ENCODE data around the gene HSPA1B. TPM values are rescaled to one million over a fixed set of nuclear protein-coding genes. Genes with fewer than 3 reads are reported as not detected.

The HSPA1B gene
- total RNA-seq, 1 experiment from 2014 or later: 214 TPM

- H3K4me1 ChIP-seq (ENCODE audit: control insufficient read depth in 1 of 2, insufficient read depth in 2 of 2, low read length in 2 of 2): peaks cover 0 to 14% of the 10 kb centered on the region in 2 experiments; a peak in 2 of 4 replicates
- BruUV-seq (replicated peaks): no TSS peak
- ATAC-seq (no peak), DNase-seq (ENCODE audit: low read depth, low spot score) (no peak)
- H3K27ac ChIP-seq (ENCODE audit: low read depth, low read length): no peak overlapping the region
- H3K9me2 ChIP-seq (ENCODE audit: insufficient read depth): no peaks in the 10 kb centered on the region
- intact Hi-C loops (cut with micrococcal nuclease): no loop called here
- no peak overlapping the region for H3K4me3 ChIP-seq (replicated peaks in 1 of 2; ENCODE audit: low read depth in 1 of 2, low read length in 2 of 2)
- H3K27me3 ChIP-seq (ENCODE audit: insufficient read depth, low read length): no peaks in the 10 kb centered on the region
- no peak overlapping the region for H3K4me2 ChIP-seq (ENCODE audit: low read length)
- TF ChIP-seq POLR2AphosphoS5 (IDR thresholded peaks at IDR 0.05; ENCODE audit: low read depth, low read length) (peak; percentile 18; the same call in 1 of the 2 replicates), POLR2A (IDR thresholded peaks at IDR 0.05; ENCODE audit: borderline replicate concordance, extremely low read depth, insufficient read depth, insufficient read length) (no peak), SIN3A (IDR thresholded peaks at IDR 0.05; ENCODE audit: low read depth) (no peak), REST (IDR thresholded peaks at IDR 0.05; ENCODE audit: low read depth) (no peak)
- H3K36me3 ChIP-seq (ENCODE audit: control insufficient read depth in 1 of 2, insufficient read depth in 2 of 2, low read length in 2 of 2): peaks cover 3 to 9% of the 10 kb centered on the region in 2 experiments; a peak in 3 of 4 replicates
- no peak overlapping the region for H2AFZ ChIP-seq (ENCODE audit: low read depth, low read length, poor library complexity, severe bottlenecking)
- ChIA-PET RAD21 (ENCODE audit: low non-redundant PET in 1 of 2, low total read pairs in 2 of 2, uncharacterized antibody in 2 of 2, unreplicated experiment in 2 of 2) (no interaction called here), CTCF (no interaction called here), POLR2A (interaction anchor here (1.5 to 3.1 kb wide), 3 partner anchors 8 to 18 kb away, joined by 5 to 13 read pairs (median 10); partner anchors contain the start of genes HSPA1B and NEU1)
- no peak overlapping the region for H3K9ac ChIP-seq (ENCODE audit: low read length)
- peaks cover 2% of the 10 kb centered on the region; the same call in 1 of the 2 replicates for H3K79me2 ChIP-seq (ENCODE audit: insufficient read depth, low read length)
- peaks cover 7% of the 10 kb centered on the region; the same call in 1 of the 2 replicates for H4K20me1 ChIP-seq (ENCODE audit: insufficient read depth)
- no peaks in the 10 kb centered on the region for H3K9me3 ChIP-seq (ENCODE audit: control insufficient read depth in 1 of 2, insufficient read depth in 1 of 2, low read depth in 1 of 2, low read length in 2 of 2)
Observed at GRCh38 chr6:31844507-31844906, 17.0 kb downstream of the HSPA1B start.
